ENCODE data around the gene SLC18A3.

The SLC18A3 gene

GRCh38 chr10:49631975-49632374 is 21.9 kb downstream of the SLC18A3 start:
- FAIRE-seq, result no peak

DNA sequence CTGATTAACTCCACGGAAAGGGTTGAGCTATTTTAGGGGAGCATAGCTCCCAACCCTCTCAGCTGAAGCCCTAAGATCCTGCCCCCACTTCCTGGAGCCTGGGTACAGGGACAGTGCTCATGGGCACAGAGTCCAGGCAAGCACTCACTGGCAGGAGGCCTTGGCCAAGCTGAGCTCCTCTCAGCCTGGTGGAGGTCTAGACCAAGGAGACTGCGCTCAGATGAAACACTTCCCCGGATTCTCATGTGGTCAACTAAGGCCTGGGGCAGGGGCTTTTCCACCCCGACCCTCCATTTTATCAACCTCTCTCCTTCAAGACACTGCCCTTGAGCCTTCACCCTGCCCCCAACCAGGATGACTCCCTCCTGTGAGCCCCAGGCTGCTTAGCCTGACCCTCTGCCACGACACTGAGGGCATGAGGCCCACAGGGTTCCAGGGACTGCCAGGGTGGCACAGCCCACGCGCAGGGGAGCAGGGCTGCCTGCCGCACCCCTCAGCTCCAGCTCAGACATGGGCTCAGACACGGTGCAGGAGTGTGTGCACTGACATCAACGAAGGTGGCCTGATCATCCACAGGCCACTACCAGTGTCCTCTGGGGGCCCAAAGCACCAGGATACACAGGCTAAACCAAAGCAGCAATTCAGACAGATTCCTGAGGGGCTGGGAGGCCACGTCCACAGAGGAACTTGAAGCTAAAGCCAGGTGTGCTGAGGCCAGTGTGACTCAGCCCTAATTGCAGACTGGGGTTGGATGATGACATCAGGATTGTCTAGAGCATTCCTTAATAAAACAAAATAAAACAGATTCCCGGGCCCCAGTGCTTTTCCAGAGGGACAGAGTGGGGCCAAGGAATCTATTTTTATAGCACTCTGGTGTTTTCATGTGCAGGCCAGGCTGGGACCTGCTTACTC is 22.6 kb downstream of the SLC18A3 start:
- no peak for FAIRE-seq

GRCh38 chr10:49633327-49634068 is 23.4 kb downstream of the SLC18A3 start:
- no peak for FAIRE-seq

GRCh38 chr10:49634069-49634660 is 24.1 kb downstream of the SLC18A3 start:
- no peak for FAIRE-seq

DNA sequence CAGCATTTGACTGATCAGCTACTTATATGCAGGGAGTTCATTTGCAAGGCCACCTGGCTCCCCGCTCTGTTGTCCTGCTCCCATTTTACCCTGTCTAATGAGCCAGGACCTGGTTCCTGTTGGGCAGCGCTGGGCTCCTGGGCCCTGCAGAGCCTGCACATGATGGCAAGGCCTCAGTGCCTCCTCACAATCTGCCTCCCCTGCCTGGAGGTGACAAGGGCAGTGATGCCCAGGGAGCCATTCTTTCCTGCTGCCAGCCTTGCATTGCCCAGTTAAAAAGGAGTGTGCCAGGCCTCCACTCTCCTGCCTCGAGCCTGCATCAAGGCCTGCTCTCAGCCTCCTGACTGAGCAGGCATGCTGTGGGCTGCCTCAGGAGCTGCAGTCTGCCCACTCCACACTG is 32.2 kb downstream of the SLC18A3 start:
- no peak for FAIRE-seq

GRCh38 chr10:49643241-49644034 is 33.3 kb downstream of the SLC18A3 start:
- FAIRE-seq, result no peak

DNA sequence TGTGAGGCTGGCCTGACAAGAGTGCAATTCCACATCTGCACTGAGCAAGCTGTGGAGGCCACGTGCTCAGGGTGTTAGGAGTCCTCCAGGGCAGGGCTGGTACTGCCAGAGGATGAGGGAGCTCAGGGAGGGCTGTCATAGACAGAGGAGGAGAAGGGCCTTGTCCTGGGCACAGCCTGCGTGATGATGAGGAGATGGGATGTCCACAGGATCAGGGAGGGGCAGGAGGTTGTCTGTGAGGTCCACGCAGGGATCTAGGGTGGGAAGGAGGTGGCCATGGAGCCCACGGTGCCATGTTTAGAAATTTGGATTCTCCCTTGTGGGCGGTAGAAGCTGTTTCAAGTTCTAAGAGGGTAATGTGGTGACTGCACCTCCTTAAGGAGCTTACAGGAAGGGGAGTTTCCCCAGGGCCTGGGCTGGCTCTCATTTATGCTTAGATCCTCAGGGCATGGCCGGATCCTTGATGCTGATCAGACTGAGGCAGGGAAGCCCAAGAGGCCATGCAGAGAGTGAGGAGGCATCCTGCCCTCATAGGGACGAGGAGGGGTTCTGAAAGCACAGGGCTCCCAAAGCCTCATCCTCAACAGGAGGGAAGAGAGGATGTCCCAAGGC is 34.0 kb downstream of the SLC18A3 start:
- no peak for FAIRE-seq

GRCh38 chr10:49645417-49645816 is 35.3 kb downstream of the SLC18A3 start:
- FAIRE-seq, result no peak

DNA sequence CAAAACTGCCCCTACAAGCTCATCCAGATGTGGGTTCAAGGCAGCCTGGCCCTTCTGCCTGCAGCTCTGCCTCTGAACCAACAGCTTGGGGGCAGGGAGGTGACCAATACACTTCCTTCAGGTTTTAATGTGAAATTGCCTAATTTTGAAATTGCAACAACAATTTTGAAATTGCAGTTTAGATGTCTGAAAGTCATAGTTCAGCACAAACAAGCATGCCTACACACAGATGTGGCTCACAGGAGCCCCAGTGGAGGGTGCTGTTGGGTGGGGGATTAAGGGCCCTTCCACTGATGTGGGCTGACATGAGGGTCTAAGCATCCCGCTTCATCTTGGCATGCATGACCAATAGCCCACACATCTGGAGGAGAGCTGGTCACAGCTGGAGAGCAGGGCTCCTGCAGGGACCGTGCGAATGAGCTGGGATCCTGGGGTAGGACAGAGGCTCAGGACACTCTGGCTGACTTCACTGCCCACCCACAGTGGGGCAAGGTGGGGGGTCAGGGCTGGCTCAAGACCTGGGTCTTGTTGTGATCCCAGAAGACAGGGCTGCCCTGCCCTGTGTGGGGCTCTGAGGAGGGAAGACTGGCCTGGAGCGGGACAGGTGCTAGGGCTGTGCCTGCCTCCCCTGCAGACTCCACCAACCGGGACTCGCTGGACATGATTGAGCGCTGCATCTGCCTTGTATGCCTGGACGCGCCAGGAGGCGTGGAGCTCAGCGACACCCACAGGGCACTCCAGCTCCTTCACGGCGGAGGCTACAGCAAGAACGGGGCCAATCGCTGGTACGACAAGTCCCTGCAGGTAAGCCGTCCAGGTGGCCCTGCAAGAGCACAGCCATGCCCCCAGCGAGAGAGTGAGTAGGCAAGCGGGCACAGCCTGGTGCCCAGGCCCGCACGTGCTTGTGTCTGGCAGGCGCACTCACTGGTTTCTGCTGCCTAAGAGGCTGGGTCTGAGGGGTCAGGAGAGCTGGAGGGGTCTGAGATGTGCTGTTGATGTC is 36.1 kb downstream of the SLC18A3 start:
- no peak for FAIRE-seq

GRCh38 chr10:49647554-49647953 is 37.4 kb downstream of the SLC18A3 start:
- no peak for FAIRE-seq

DNA sequence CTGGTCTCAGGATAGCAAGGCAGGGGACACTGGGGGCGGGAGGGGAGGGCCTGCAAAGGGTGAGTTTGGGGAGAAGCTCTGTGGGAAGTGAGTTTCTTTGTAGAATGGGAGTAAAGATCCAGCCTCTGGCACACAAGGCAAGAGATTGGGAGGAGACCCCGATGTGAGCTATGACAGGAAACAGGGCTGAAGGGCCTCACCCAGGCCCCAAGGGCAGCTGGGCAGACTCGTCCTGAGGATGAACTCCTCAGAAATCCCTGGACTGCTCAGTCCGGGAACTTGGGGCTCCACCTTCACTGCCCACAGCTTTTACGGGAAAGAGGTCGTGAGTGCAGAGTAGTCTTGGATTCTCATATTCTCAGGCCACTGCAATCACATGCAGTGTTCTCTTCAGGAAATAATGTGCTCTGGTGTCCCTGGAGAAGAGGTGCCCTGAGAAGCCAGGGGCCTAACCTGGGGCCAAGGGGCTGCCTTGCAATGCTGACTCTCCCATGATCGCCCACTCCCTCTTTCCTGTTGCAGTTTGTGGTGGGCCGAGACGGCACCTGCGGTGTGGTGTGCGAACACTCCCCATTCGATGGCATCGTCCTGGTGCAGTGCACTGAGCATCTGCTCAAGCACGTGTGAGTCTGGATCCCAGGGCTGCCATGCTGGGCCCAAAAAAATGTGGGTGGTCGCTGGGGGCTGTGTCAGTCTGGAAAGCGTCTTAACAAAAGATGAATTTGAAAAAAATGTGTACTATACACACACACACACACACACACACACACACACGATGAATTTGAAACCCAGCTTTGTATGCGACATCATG is 38.1 kb downstream of the SLC18A3 start:
- FAIRE-seq, result no peak

- no peak for FAIRE-seq
Observed at GRCh38 chr10:49649294-49649693, 39.2 kb downstream of the SLC18A3 start.

- FAIRE-seq, result no peak
Observed at GRCh38 chr10:49649936-49650723, 40.0 kb downstream of the SLC18A3 start.

DNA sequence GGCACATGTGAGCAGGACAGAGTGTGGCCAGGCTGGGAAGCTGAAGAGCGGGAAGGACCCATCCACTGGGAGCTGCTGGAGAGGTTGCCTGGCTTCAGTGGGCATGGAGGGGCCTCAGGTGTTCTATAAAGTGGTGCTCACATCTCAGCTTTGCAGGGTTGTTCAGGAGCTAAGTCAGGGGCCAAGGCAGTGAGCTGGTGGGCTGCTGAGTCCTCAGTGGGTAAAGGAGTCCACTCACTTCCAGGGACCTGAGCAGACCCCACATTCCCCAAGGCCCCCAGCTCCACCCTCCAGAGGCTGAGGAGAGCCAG is 40.6 kb downstream of the SLC18A3 start:
- no peak for FAIRE-seq

GRCh38 chr10:49651039-49651835 is 41.1 kb downstream of the SLC18A3 start:
- FAIRE-seq, result no peak

DNA sequence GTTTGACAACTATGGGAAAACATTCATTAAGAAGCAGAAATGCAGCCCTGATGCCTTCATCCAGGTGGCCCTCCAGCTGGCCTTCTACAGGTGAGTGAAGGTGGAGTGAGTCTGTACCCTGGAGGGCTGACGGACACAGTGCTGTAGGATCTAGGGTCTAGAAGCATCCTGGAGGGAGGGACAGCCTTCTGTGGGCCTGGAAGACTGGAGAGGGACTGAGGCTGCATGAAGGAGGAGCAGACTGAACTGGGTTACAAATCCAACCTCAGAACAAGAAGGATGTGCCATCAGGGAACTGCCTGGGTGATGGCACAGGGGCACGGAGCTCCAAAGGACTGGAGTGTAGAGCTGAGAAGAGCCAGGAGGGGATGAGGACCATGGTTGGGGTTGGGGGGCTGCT is 41.8 kb downstream of the SLC18A3 start:
- no peak for FAIRE-seq

- FAIRE-seq, result no peak
Observed at GRCh38 chr10:49652421-49653272, 42.5 kb downstream of the SLC18A3 start.

Measured in TTC549 (cell line).